Mucosa of stomach (tissue), 1 donor: ENCODE results near the gene QPCT.
"Not testable (repeated sequence)": the region's sequence is repeated elsewhere in the genome, so short reads cannot be mapped to it uniquely, and the experiment has no call there.

Source experiments
- H3K27me3 ChIP-seq: one replicate; pipeline ENCODE4 v1.7.0; 2013; ENCODE audit warnings: mild to moderate bottlenecking, low read length; ENCODE audit not compliant: control insufficient read depth, insufficient read depth
- H3K36me3 ChIP-seq: one replicate; pipeline ENCODE4 v1.7.0; 2013; ENCODE audit warnings: low read length; ENCODE audit not compliant: control insufficient read depth, insufficient read depth
- H3K4me1 ChIP-seq: one replicate; pipeline ENCODE4 v1.7.0; 2013; ENCODE audit warnings: mild to moderate bottlenecking, low read length; ENCODE audit not compliant: control insufficient read depth, insufficient read depth
- H3K4me3 ChIP-seq: one replicate; pipeline ENCODE4 v1.7.0; 2013; ENCODE audit warnings: low read length
- H3K9ac ChIP-seq: one replicate; pipeline ENCODE4 v1.7.0; 2013; ENCODE audit warnings: mild to moderate bottlenecking, low read length, moderate library complexity
- H3K9me3 ChIP-seq: one replicate; pipeline ENCODE4 v1.7.0; 2013; ENCODE audit warnings: mild to moderate bottlenecking, low read length, moderate library complexity; ENCODE audit not compliant: control insufficient read depth
- donor health status: Pancreatic carcinoma.

Gene QPCT

DNA sequence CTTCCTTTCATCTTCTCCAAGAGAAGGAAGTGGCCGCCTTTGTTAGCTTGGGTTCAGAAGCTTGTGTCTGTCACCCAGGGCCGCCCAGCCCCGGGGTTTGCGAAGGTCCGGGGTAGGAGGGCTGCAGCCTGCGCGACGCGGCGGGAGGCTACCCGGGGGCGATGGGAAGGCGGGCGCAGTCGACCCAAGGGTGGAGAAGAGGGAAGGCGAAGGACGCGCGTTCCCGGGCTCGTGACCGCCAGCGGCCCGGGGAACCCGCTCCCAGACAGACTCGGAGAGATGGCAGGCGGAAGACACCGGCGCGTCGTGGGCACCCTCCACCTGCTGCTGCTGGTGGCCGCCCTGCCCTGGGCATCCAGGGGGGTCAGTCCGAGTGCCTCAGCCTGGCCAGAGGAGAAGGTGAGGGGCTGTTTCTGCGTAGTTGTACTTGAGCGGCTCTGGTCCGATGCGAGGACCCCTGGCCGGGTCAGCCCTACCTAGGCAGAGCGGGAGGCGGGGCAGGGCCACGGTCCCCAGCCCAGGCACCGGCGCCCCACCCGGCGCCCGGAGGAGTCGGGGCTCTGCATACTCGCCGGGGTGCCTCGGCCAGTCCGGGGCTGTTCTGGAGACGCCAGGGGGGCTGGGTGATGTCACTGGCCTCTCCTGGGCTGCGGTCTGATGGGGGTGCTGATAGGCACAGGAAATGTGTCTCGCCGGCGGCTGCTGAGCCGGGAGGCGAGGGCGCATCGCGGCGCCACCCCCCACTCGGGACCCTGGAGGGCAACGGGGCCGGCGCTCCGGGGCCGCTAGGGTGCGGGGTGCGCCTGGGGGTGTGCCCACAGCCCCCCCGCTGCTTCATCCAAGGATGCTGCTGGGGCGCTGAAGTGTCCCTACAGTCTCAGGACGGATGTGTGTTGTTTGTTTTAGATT is at the start of gene QPCT:
Gene QPCT, plus strand, starts transcription at position 178 of the 909 bp plus-strand sequence. Its CDS starts 102 bp downstream, at position 280.
- H3K36me3 ChIP-seq, result no peaks in the 10 kb centered on the region
- H3K9ac ChIP-seq, result peak within 1 kb of the TSS; percentile 60
- no peaks in the 10 kb centered on the region for H3K9me3 ChIP-seq
- peaks cover 5% of the 10 kb centered on the region for H3K4me1 ChIP-seq
- no peak within 1 kb of the TSS for H3K4me3 ChIP-seq
- peaks cover 3% of the 10 kb centered on the region for H3K27me3 ChIP-seq

DNA sequence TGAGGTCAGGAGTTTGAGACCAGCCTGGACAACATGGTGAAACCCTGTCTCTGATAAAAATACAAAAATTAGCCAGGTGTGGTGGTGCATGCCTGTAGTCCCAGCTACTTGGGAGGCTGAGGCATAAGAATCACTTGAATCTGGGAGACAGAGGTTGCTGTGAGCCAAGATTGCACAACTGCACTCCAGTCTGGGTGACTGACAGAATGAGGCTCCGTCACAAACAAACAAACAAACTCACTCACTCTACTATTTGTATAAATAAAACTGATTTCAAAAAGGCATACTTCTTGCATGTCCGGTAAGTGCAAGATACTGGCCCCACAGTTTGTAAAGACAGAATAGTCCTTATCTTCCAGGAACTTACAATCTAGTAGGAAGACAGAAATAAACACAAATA is 49.6 kb upstream of the QPCT start:
- H3K9me3 ChIP-seq, H3K9ac ChIP-seq, H3K36me3 ChIP-seq, H3K4me1 ChIP-seq, H3K4me3 ChIP-seq, H3K27me3 ChIP-seq: not testable (repeated sequence)

DNA sequence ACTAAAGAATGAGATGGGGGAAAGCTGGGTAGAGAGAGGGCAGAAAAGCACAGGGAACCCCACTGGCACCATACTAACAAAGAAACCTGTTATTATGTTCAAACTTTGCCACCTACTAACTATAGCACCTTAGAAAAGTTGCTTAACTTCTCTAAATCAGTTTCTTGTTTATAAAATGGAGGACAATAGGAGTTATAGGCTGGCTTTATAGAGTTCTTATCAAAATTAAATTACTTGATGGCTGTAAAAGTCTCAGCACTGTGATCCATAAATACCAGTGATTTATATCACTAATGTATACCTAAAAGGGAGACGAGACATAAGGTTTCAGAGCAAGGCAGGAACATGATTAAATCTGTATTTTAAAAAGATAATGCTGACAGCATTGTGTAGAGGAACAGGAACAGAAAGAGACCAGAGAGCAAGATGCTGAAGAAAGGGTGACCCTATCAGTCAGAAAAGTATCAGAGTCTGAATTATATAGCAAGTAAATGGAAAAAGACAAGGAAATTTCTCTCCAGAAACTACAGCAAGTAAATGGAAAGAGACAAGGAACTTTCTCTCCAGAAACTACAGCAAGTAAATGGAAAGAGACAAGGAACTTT is 48.9 kb upstream of the QPCT start:
- H3K27me3 ChIP-seq, result no peaks in the 10 kb centered on the region
- no peaks in the 10 kb centered on the region for H3K36me3 ChIP-seq
- H3K4me3 ChIP-seq, result no peak overlapping the region
- H3K4me1 ChIP-seq, result peaks cover 4% of the 10 kb centered on the region
- no peaks in the 10 kb centered on the region for H3K9me3 ChIP-seq
- no peak overlapping the region for H3K9ac ChIP-seq

DNA sequence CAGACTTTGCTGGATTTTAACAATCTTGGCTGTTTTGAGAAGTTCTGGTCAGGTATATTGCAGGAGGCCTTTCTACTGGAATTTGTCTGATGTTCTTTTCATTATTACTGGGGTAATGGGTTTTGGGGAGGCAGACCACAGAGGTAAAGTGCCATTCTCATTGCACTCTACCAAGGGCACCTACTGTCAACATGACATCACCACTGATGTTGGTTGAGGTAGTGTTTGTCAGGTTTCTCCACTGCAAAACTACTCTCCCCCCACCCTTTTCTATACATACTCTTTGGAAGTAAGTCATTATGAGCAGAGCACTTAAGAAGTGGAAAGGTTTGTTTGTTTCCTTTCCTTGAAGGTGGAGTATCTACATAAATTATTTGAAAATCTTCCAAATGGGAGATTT is 46.8 kb upstream of the QPCT start:
- no peak overlapping the region for H3K4me3 ChIP-seq
- H3K36me3 ChIP-seq, result no peaks in the 10 kb centered on the region

DNA sequence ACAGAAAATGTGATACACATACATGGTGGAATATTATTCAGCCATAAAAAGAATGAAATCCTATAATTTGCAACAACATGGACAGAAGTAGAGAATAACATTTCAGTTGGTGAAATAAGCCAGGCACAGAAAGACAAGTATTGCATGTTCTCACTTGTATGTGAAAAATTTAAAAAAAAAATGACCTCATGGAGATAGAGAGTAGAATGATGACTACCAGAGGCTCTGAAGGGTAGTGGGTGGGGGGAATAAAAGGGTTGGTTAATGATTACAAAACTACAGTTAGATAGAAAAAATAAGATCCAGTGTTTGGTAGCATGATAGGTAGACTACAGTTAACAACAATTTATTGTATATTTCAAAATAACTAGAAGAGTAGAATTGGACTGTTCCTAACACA is 44.3 kb upstream of the QPCT start:
- Histone ChIP-seq H3K9ac (no peak overlapping the region), H3K9me3 (no peaks in the 10 kb centered on the region), H3K4me3 (no peak overlapping the region), H3K27me3 (no peaks in the 10 kb centered on the region), H3K4me1 (peaks cover 19% of the 10 kb centered on the region), H3K36me3 (no peaks in the 10 kb centered on the region)

More for the DNA sequence above, 46.8 kb upstream of the QPCT start:
- no peaks in the 10 kb centered on the region for H3K27me3 ChIP-seq
- peaks cover 13% of the 10 kb centered on the region for H3K4me1 ChIP-seq
- H3K9ac ChIP-seq, result no peak overlapping the region
- no peaks in the 10 kb centered on the region for H3K9me3 ChIP-seq

GRCh38 chr2:37300578-37300977 is 43.9 kb upstream of the QPCT start:
- Histone ChIP-seq H3K36me3 (no peaks in the 10 kb centered on the region), H3K4me3 (no peak overlapping the region), H3K9me3 (no peaks in the 10 kb centered on the region)

GRCh38 chr2:37301408-37301807 is 43.0 kb upstream of the QPCT start:
- no peaks in the 10 kb centered on the region for H3K9me3 ChIP-seq
- no peak overlapping the region for H3K9ac ChIP-seq
- no peaks in the 10 kb centered on the region for H3K27me3 ChIP-seq

More at GRCh38 chr2:37300578-37300977, 43.9 kb upstream of the QPCT start:
- Histone ChIP-seq H3K9ac (no peak overlapping the region), H3K27me3 (no peaks in the 10 kb centered on the region), H3K4me1 (peaks cover 24% of the 10 kb centered on the region)

DNA sequence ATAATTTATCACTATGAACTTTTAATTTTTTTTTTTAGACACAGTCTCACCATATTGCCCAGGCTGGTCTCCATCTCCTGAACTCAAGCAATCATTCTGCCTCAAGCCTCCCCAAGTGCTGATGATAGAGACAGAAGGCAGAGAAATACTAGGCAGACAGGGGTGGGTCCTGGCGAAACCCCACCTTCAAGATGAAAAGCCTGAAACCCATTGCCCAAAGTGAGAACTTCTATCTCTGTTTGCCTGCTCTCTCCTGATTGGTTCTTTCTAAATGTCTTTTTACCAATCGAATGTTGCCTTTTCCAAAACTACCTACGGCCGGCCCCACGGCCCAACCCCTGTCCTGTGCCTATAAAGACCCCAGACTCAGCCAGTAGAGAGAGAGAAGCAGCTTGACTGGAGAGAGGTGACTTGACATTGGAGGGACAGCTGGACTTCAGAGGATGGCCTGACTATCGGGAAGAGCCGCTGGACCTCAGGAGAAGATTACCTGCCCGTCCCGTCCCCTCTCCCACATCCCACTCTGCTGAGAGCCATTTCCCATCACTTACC is 41.7 kb upstream of the QPCT start:
- Histone ChIP-seq H3K9ac (no peak overlapping the region), H3K4me3 (no peak overlapping the region), H3K4me1 (peaks cover 44% of the 10 kb centered on the region), H3K9me3 (no peaks in the 10 kb centered on the region), H3K36me3 (no peaks in the 10 kb centered on the region), H3K27me3 (no peaks in the 10 kb centered on the region)

More at GRCh38 chr2:37301408-37301807, 43.0 kb upstream of the QPCT start:
- no peaks in the 10 kb centered on the region for H3K36me3 ChIP-seq
- peaks cover 32% of the 10 kb centered on the region for H3K4me1 ChIP-seq
- no peak overlapping the region for H3K4me3 ChIP-seq

DNA sequence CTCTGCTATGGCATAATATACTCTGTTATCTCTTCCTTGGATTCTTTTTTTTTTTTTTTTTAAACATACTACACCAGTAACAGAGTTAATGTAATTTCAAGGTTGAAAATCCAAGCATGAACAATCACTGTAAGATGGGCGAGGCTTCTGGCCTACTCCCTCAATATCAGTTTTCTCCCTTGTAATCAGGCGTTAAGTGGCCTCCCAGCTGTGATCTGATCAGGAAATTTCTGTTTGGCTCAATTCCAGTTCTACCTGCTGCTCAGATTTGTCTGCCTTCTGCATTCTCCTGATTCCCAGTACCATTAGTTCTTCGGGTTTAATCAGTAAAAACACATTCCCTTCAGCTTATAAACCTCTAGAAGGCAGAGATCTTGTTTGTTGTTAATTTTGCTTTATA is 38.4 kb upstream of the QPCT start:
- Histone ChIP-seq H3K9me3 (no peaks in the 10 kb centered on the region), H3K4me1 (peaks cover 40% of the 10 kb centered on the region), H3K27me3 (no peaks in the 10 kb centered on the region), H3K9ac (no peak overlapping the region), H3K36me3 (no peaks in the 10 kb centered on the region), H3K4me3 (no peak overlapping the region)

GRCh38 chr2:37307500-37307899 is 36.9 kb upstream of the QPCT start:
- no peaks in the 10 kb centered on the region for H3K27me3 ChIP-seq
- no peaks in the 10 kb centered on the region for H3K9me3 ChIP-seq
- no peak overlapping the region for H3K9ac ChIP-seq
- no peaks in the 10 kb centered on the region for H3K36me3 ChIP-seq
- H3K4me1 ChIP-seq, result peaks cover 37% of the 10 kb centered on the region
- H3K4me3 ChIP-seq, result no peak overlapping the region

DNA sequence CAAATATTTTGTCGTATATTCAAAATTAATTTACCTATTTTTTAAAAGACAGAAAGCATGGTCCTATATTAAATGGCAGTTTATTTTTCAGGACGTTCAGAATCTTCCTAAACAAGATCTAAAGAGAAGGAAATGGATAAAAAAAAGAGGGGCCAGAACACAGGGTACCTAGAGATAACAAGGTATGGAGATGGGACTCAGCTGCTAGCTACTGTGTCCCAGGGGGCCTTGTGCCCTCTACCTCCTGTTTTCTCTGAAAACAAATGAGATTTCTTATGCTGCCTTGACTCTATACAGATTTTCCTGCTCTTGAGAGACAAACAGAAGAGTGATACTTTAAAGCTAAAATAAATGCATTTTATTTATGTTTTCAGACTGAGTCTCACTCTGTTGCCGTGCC is 29.1 kb upstream of the QPCT start:
- H3K4me1 ChIP-seq, result peaks cover 5% of the 10 kb centered on the region
- no peak overlapping the region for H3K4me3 ChIP-seq
- no peak overlapping the region for H3K9ac ChIP-seq
- H3K9me3 ChIP-seq, result no peaks in the 10 kb centered on the region
- no peaks in the 10 kb centered on the region for H3K36me3 ChIP-seq
- no peaks in the 10 kb centered on the region for H3K27me3 ChIP-seq

- H3K4me1 ChIP-seq, result peaks cover 5% of the 10 kb centered on the region
- no peak overlapping the region for H3K4me3 ChIP-seq
- H3K36me3 ChIP-seq, result no peaks in the 10 kb centered on the region
Observed at GRCh38 chr2:37316181-37316580, 28.2 kb upstream of the QPCT start.

More at GRCh38 chr2:37316181-37316580, 28.2 kb upstream of the QPCT start:
- Histone ChIP-seq H3K9ac (no peak overlapping the region), H3K9me3 (no peaks in the 10 kb centered on the region), H3K27me3 (no peaks in the 10 kb centered on the region)
